ENCODE results near the gene APOA4.

GRCh38 chr11:116790167-116791001 lies 32.7 kb downstream of the APOA4 start:
- TF ChIP-seq POLR2A (IDR thresholded peaks at IDR 0.05; ENCODE audit: low read depth) (no peak), CTCF (IDR thresholded peaks at IDR 0.05) (no peak), POLR2AphosphoS5 (IDR thresholded peaks at IDR 0.05) (no peak)
